DND-41 (cell line): Measurements from ENCODE around the gene SPTLC3.

Source experiments
- CTCF ChIP-seq: IDR thresholded peaks from 2 replicates; pipeline ENCODE4 v1.5.1; 2012; ENCODE audit warnings: borderline replicate concordance, low read length, moderate library complexity, mild to moderate bottlenecking; ENCODE audit not compliant: poor library complexity, severe bottlenecking; ENCODE audit errors: extremely low read depth
- EZH2 ChIP-seq: IDR thresholded peaks from 3 replicates; pipeline ENCODE4 v1.6.1; 2012; ENCODE audit warnings: borderline replicate concordance, low read depth, mild to moderate bottlenecking, moderate library complexity, low read length, inconsistent platforms; ENCODE audit not compliant: severe bottlenecking

GRCh38 chr20:13007596-13007995, 1.2 kb upstream of the SPTLC3 start:
- TF ChIP-seq CTCF (no peak), EZH2 (no peak)
